Stimulated activated naive CD8-positive, alpha-beta T cell treated with anti-CD3 and anti-CD28 coated beads, Interleukin-15, Interleukin-2, amounts not matched to agents 100 ng/mL and 50 ng/mL, for 24 hours (primary cell): ENCODE data around the gene LRRC4B.

Experiments
- H3K27ac Mint-ChIP-seq: one replicate; pipeline ENCODE4 v1.8.0; 2021; ENCODE audit warnings: mild to moderate bottlenecking, mixed read lengths
- H3K27me3 Mint-ChIP-seq: one replicate; pipeline ENCODE4 v1.8.0; 2021; ENCODE audit warnings: mixed read lengths
- H3K36me3 Mint-ChIP-seq: one replicate; pipeline ENCODE4 v1.8.0; 2021; ENCODE audit warnings: low read depth, mixed read lengths
- H3K4me1 Mint-ChIP-seq: one replicate; pipeline ENCODE4 v1.8.0; 2021; ENCODE audit warnings: low read depth, mixed read lengths
- H3K4me3 Mint-ChIP-seq: one replicate; pipeline ENCODE4 v1.8.0; 2021; ENCODE audit warnings: mild to moderate bottlenecking, mixed read lengths
- H3K9me3 Mint-ChIP-seq: one replicate; pipeline ENCODE4 v1.8.0; 2021; ENCODE audit warnings: mixed read lengths

Gene LRRC4B

GRCh38 chr19:50550594-50550966, 17.7 kb downstream of the LRRC4B start:
- no peak overlapping the region for H3K4me3 Mint-ChIP-seq
- H3K9me3 Mint-ChIP-seq: no peaks in the 10 kb centered on the region
- H3K36me3 Mint-ChIP-seq: no peaks in the 10 kb centered on the region
- H3K4me1 Mint-ChIP-seq: no peaks in the 10 kb centered on the region
- peaks cover 52% of the 10 kb centered on the region for H3K27me3 Mint-ChIP-seq
- no peak overlapping the region for H3K27ac Mint-ChIP-seq

- H3K27ac Mint-ChIP-seq: no peak overlapping the region
- no peak overlapping the region for H3K4me3 Mint-ChIP-seq
- H3K9me3 Mint-ChIP-seq: no peaks in the 10 kb centered on the region
- H3K4me1 Mint-ChIP-seq: no peaks in the 10 kb centered on the region
- H3K27me3 Mint-ChIP-seq: peaks cover 47% of the 10 kb centered on the region
- H3K36me3 Mint-ChIP-seq: no peaks in the 10 kb centered on the region
Observed at GRCh38 chr19:50549927-50550593, 18.2 kb downstream of the LRRC4B start.

DNA sequence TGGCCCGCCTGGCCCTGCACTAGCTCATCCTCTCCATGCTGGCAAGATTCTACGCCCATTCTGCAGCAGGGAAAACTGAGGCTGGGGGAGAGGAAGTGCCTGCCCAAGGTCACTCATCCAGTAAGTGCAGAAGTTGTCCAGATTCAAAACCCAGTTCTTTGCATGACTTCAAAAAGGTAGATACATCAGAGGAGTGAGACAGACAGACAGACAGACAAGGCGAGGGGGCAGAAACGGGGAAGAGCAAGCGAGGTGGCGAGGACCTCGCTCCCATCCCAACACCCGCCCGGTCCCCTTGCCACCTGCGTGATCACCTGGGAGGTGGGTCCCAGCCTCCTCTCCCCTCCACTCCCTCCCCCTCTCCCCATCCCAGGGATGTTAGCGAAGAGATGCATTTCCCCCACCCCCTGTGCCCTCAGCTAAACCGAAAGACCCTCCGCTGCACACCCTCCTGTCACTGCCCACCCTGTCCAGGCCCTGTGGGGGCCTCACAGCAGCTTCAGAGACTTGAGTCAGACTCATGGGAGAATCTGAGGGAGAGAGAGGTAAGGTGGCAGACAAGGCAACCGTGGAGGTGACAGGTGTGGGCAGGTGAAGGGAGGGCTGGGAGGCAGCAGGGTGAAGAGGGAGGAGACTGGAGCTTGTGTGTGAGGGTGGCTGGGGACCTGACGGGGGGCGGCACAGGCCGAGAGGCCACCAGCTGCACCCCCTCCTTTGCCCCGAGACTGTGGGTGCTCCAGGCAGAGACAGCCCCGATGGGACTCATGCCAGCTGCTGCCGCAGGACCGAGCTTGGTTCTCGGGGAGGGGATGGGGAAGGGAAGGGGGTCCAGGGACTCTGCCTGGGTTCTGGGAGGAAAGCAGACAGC, 18.9 kb downstream of the LRRC4B start:
- H3K9me3 Mint-ChIP-seq: no peaks in the 10 kb centered on the region
- no peak overlapping the region for H3K4me3 Mint-ChIP-seq
- H3K27ac Mint-ChIP-seq: no peak overlapping the region
- H3K27me3 Mint-ChIP-seq: peaks cover 41% of the 10 kb centered on the region
- H3K36me3 Mint-ChIP-seq: no peaks in the 10 kb centered on the region
- H3K4me1 Mint-ChIP-seq: no peaks in the 10 kb centered on the region

- Mint-ChIP-seq H3K36me3 (no peaks in the 10 kb centered on the region), H3K27me3 (peaks cover 35% of the 10 kb centered on the region)
Observed at GRCh38 chr19:50548191-50549058, 19.8 kb downstream of the LRRC4B start.

GRCh38 chr19:50547385-50548190, 20.6 kb downstream of the LRRC4B start:
- Mint-ChIP-seq H3K4me1 (no peaks in the 10 kb centered on the region), H3K27ac (no peak overlapping the region), H3K36me3 (no peaks in the 10 kb centered on the region), H3K4me3 (no peak overlapping the region), H3K9me3 (no peaks in the 10 kb centered on the region), H3K27me3 (peaks cover 26% of the 10 kb centered on the region)

More at GRCh38 chr19:50548191-50549058, 19.8 kb downstream of the LRRC4B start:
- no peaks in the 10 kb centered on the region for H3K4me1 Mint-ChIP-seq
- no peak overlapping the region for H3K4me3 Mint-ChIP-seq
- no peaks in the 10 kb centered on the region for H3K9me3 Mint-ChIP-seq
- no peak overlapping the region for H3K27ac Mint-ChIP-seq

- Mint-ChIP-seq H3K4me1 (no peaks in the 10 kb centered on the region), H3K27me3 (peaks cover 19% of the 10 kb centered on the region), H3K36me3 (no peaks in the 10 kb centered on the region), H3K4me3 (no peak overlapping the region), H3K27ac (no peak overlapping the region), H3K9me3 (no peaks in the 10 kb centered on the region)
Observed at GRCh38 chr19:50546527-50547221, 21.6 kb downstream of the LRRC4B start.

- no peak overlapping the region for H3K27ac Mint-ChIP-seq
- no peaks in the 10 kb centered on the region for H3K9me3 Mint-ChIP-seq
- H3K4me1 Mint-ChIP-seq: no peaks in the 10 kb centered on the region
- H3K36me3 Mint-ChIP-seq: no peaks in the 10 kb centered on the region
- no peaks in the 10 kb centered on the region for H3K27me3 Mint-ChIP-seq
- H3K4me3 Mint-ChIP-seq: no peak overlapping the region
Observed at GRCh38 chr19:50542943-50543342, 25.3 kb downstream of the LRRC4B start.

GRCh38 chr19:50537769-50538230, 30.4 kb downstream of the LRRC4B start:
- Mint-ChIP-seq H3K27ac (no peak overlapping the region), H3K9me3 (peaks cover 10% of the 10 kb centered on the region)

GRCh38 chr19:50537306-50537685, 30.9 kb downstream of the LRRC4B start:
- H3K27me3 Mint-ChIP-seq: peaks cover 16% of the 10 kb centered on the region
- H3K27ac Mint-ChIP-seq: no peak overlapping the region
- H3K9me3 Mint-ChIP-seq: peaks cover 15% of the 10 kb centered on the region
- H3K4me3 Mint-ChIP-seq: no peak overlapping the region
- peaks cover 6% of the 10 kb centered on the region for H3K4me1 Mint-ChIP-seq
- no peaks in the 10 kb centered on the region for H3K36me3 Mint-ChIP-seq

More at GRCh38 chr19:50537769-50538230, 30.4 kb downstream of the LRRC4B start:
- no peaks in the 10 kb centered on the region for H3K36me3 Mint-ChIP-seq
- peaks cover 11% of the 10 kb centered on the region for H3K27me3 Mint-ChIP-seq
- peaks cover 6% of the 10 kb centered on the region for H3K4me1 Mint-ChIP-seq
- no peak overlapping the region for H3K4me3 Mint-ChIP-seq

DNA sequence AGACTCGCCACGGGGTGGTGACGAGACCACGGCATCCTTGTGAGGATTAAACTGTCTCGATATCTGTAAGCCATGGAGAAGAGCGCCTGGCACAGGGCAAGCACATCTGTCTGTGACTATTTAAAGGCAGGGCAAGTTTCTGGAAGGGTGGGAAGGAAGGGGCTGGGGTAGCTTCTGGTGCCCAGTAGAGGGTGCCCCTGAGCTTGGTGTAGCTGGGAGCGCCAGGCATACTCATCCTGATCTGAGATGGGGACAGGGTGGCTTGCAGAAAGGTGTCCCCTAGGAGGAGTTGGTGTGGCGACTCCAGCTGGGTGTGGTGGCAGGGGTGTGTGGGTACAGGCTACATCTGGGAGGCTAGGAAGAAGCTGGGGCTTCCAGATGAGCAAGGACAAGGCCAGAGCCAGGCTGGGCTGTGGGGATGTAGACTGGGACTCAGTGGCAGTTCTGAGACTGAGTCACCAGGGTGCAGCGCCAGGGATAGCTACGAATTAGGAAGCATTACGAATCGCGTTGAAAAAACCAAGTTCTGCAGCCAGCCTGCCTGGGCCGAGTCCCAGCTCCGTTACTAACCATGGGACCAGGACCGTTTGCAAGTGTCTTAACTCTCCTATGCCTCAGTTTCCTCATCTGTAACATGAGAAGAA, 31.5 kb downstream of the LRRC4B start:
- H3K36me3 Mint-ChIP-seq: no peaks in the 10 kb centered on the region

GRCh38 chr19:50535672-50536187, 32.5 kb downstream of the LRRC4B start:
- H3K27me3 Mint-ChIP-seq: peaks cover 22% of the 10 kb centered on the region
- no peaks in the 10 kb centered on the region for H3K36me3 Mint-ChIP-seq
- peaks cover 16% of the 10 kb centered on the region for H3K9me3 Mint-ChIP-seq
- H3K27ac Mint-ChIP-seq: no peak overlapping the region
- no peak overlapping the region for H3K4me3 Mint-ChIP-seq
- H3K4me1 Mint-ChIP-seq: peaks cover 6% of the 10 kb centered on the region

More for the DNA sequence above, 31.5 kb downstream of the LRRC4B start:
- H3K9me3 Mint-ChIP-seq: peaks cover 16% of the 10 kb centered on the region
- H3K4me1 Mint-ChIP-seq: peaks cover 6% of the 10 kb centered on the region
- H3K27me3 Mint-ChIP-seq: peaks cover 19% of the 10 kb centered on the region
- H3K27ac Mint-ChIP-seq: no peak overlapping the region
- H3K4me3 Mint-ChIP-seq: no peak overlapping the region

GRCh38 chr19:50534478-50534877, 33.8 kb downstream of the LRRC4B start:
- peaks cover 22% of the 10 kb centered on the region for H3K27me3 Mint-ChIP-seq
- H3K4me3 Mint-ChIP-seq: no peak overlapping the region
- peaks cover 16% of the 10 kb centered on the region for H3K9me3 Mint-ChIP-seq
- no peaks in the 10 kb centered on the region for H3K36me3 Mint-ChIP-seq
- peaks cover 6% of the 10 kb centered on the region for H3K4me1 Mint-ChIP-seq
- no peak overlapping the region for H3K27ac Mint-ChIP-seq

GRCh38 chr19:50532952-50533351, 35.3 kb downstream of the LRRC4B start:
- no peaks in the 10 kb centered on the region for H3K36me3 Mint-ChIP-seq
- H3K27ac Mint-ChIP-seq: no peak overlapping the region
- no peak overlapping the region for H3K4me3 Mint-ChIP-seq
- H3K4me1 Mint-ChIP-seq: peaks cover 6% of the 10 kb centered on the region
- H3K27me3 Mint-ChIP-seq: peaks cover 22% of the 10 kb centered on the region
- peaks cover 16% of the 10 kb centered on the region for H3K9me3 Mint-ChIP-seq
